Endothelial cell of umbilical vein (primary cell): Measurements from ENCODE around the gene VPS13A.

ENCODE experiments used
- CTCF ChIP-seq, 2 donors: IDR thresholded peaks; 1 replicate in 1 of 2; 2 replicates in 1 of 2; pipeline ENCODE4 v1.5.1; 2011; ENCODE audit warnings: low read length in 2 of 2, mild to moderate bottlenecking in 2 of 2, moderate library complexity in 2 of 2, control low read depth in 1 of 2, inconsistent platforms in 1 of 2, low read depth in 1 of 2; ENCODE audit not compliant: insufficient read depth in 1 of 2; ENCODE audit errors: extremely low read depth in 1 of 2
- EZH2 ChIP-seq: IDR thresholded peaks from 2 replicates; pipeline ENCODE4 v1.6.1; 2012; ENCODE audit warnings: borderline replicate concordance, low read depth, mild to moderate bottlenecking, moderate library complexity, low read length, inconsistent platforms; ENCODE audit not compliant: severe bottlenecking
- FOS ChIP-seq: IDR thresholded peaks from 2 replicates; pipeline ENCODE4 v1.6.1; 2011; ENCODE audit warnings: mild to moderate bottlenecking, low read length, moderate library complexity, borderline replicate concordance; ENCODE audit not compliant: insufficient read depth
- GATA2 ChIP-seq: IDR thresholded peaks from 2 replicates; pipeline ENCODE4 v1.7.0; 2011; ENCODE audit warnings: low read depth, mild to moderate bottlenecking, moderate library complexity, mixed read lengths, low read length; ENCODE audit not compliant: insufficient read length, insufficient read depth
- JUN ChIP-seq: IDR thresholded peaks from 2 replicates; pipeline ENCODE4 v1.6.1; 2011; ENCODE audit warnings: borderline replicate concordance, low read depth; ENCODE audit not compliant: insufficient read length, insufficient read depth
- MAX ChIP-seq: IDR thresholded peaks from 2 replicates; pipeline ENCODE4 v1.6.1; 2011; ENCODE audit not compliant: insufficient read depth, insufficient read length
- MYC ChIP-seq: IDR thresholded peaks from one replicate; pipeline ENCODE4 v1.6.1; 2011; ENCODE audit warnings: mild to moderate bottlenecking, low read depth, low read length
- POLR2A ChIP-seq: IDR thresholded peaks from 2 replicates; pipeline ENCODE4 v1.6.1; 2012; ENCODE audit warnings: low read depth, mild to moderate bottlenecking, control low read depth, low read length
- POLR2AphosphoS5 ChIP-seq: IDR thresholded peaks from 2 replicates; pipeline ENCODE4 v1.6.1; 2012; ENCODE audit warnings: low read depth, mild to moderate bottlenecking, control low read depth, low read length, moderate library complexity; ENCODE audit not compliant: insufficient read depth

GRCh38 chr9:77237896-77238295, 60.6 kb downstream of the VPS13A start:
- TF ChIP-seq CTCF (IDR thresholded peaks at IDR 0.05; ENCODE audit: extremely low read depth in 1 of 2, insufficient read depth in 1 of 2, low read depth in 1 of 2, low read length in 2 of 2) (no peak), JUN (no peak), MYC (no peak), POLR2A (no peak), POLR2AphosphoS5 (no peak), MAX (no peak), EZH2 (no peak), FOS (no peak), GATA2 (no peak)
